GM12878 (cell line): Measurements from ENCODE around the gene MTR. TPM values are rescaled to one million over a fixed set of nuclear protein-coding genes. Genes with fewer than 3 reads are reported as not detected.

ENCODE experiments used
- ATAC-seq: fragments of 200-7000 bp; cut with Tn5 transposase; 3 replicates; pipeline ENCODE4 v1.9.1; 2020; ENCODE audit warnings: mild to moderate bottlenecking, moderate library complexity
- BruUV-seq: library from RNA; stranded (reverse); fragments of 400-500 nt; replicated peaks from 2 replicates; lab custom pipeline; 2021; lab: Mats Ljungman, UMichigan
- CTCF ChIA-PET: fragments of 300-600 bp; sonication (Branson Sonifier 250); formaldehyde crosslinking; extraction: SDS; loops from one replicate; lab custom pipeline; 2021; ENCODE audit warnings: inconsistent platforms; lab: Yijun Ruan, JAX
- POLR2A ChIA-PET: fragments of 350-600 bp; formaldehyde crosslinking; extraction: SDS; loops from one replicate; lab custom pipeline; 2021; ENCODE audit warnings: inconsistent platforms; lab: Charles Lee
- RAD21 ChIA-PET: fragments of 300-600 bp; sonication (Branson Sonifier 250); formaldehyde crosslinking; loops from one replicate; lab custom pipeline; 2023; ENCODE audit warnings: antibody characterized with exemption; ENCODE audit not compliant: unreplicated experiment; lab: Charles Lee
- SMC1A ChIA-PET: fragments of 300-600 bp; sonication (Branson Sonifier 250); formaldehyde crosslinking; loops from one replicate; lab custom pipeline; 2023; ENCODE audit not compliant: unreplicated experiment, uncharacterized antibody; lab: Charles Lee
- DNase-seq: peaks from one replicate; pipeline ENCODE4 v3.0.0-alpha.2; 2011; ENCODE audit warnings: low read depth, low spot score
- FAIRE-seq: peaks from 3 replicates; lab custom pipeline; 2011; peaks lifted over from hg19 to GRCh38; lab: Jason Lieb, UNC
- H2AFZ ChIP-seq: 2 replicates; pipeline ENCODE4 v1.6.0; 2011; ENCODE audit warnings: low read depth, low read length, control low read depth; ENCODE audit not compliant: control insufficient read depth
- H3K27ac ChIP-seq: 2 replicates; pipeline ENCODE4 v1.5.1; 2011; ENCODE audit warnings: control low read depth; ENCODE audit not compliant: control insufficient read depth, insufficient read depth
- H3K27me3 ChIP-seq, 2 experiments: replicated peaks in 1 of 2; 2 replicates each; pipeline versions ENCODE4 v1.6.0 to v1.6.1; 2011; ENCODE audit warnings: low read length in 1 of 2; ENCODE audit not compliant: control insufficient read depth in 2 of 2, insufficient read depth in 2 of 2
- H3K36me3 ChIP-seq, 2 experiments: 2 replicates each; pipeline ENCODE4 v1.5.1; 2011; ENCODE audit warnings: low read length in 1 of 2; ENCODE audit not compliant: control insufficient read depth in 2 of 2, insufficient read depth in 2 of 2
- H3K4me1 ChIP-seq: 2 replicates; pipeline ENCODE4 v1.6.1; 2011; ENCODE audit warnings: mild to moderate bottlenecking, low read length, moderate library complexity, mixed read lengths; ENCODE audit not compliant: control insufficient read depth, insufficient read depth
- H3K4me2 ChIP-seq: 2 replicates; pipeline ENCODE4 v1.6.0; 2011; ENCODE audit warnings: control low read depth; ENCODE audit not compliant: control insufficient read depth, insufficient read depth
- H3K4me3 ChIP-seq: fragments of 200-600 bp; sonication (generic); 2 replicates; pipeline ENCODE4 v1.5.1; 2016
- H3K79me2 ChIP-seq: 2 replicates; pipeline ENCODE4 v1.6.0; 2011; ENCODE audit warnings: low read length; ENCODE audit not compliant: control insufficient read depth, insufficient read depth
- H3K9ac ChIP-seq: 2 replicates; pipeline ENCODE4 v1.8.0; 2011; ENCODE audit warnings: low read length, control low read depth, mixed read lengths; ENCODE audit not compliant: control insufficient read depth, insufficient read depth
- H3K9me3 ChIP-seq: replicated peaks from 3 replicates; pipeline ENCODE4 v1.5.1; 2011; ENCODE audit warnings: mild to moderate bottlenecking, low read length; ENCODE audit not compliant: control insufficient read depth, insufficient read depth
- H4K20me1 ChIP-seq: 2 replicates; pipeline ENCODE4 v1.6.0; 2011; ENCODE audit not compliant: control insufficient read depth, insufficient read depth
- BRCA1 ChIP-seq: IDR thresholded peaks from 2 replicates; pipeline ENCODE4 v1.6.1; 2011; ENCODE audit warnings: low read depth, low read length, improper control_type of control experiment
- CBX5 ChIP-seq: sonication (generic); IDR thresholded peaks from 2 replicates; pipeline ENCODE4 v1.6.1; 2016; ENCODE audit warnings: low read depth, moderate library complexity, mild to moderate bottlenecking, inconsistent platforms
- EGR1 ChIP-seq, 2 experiments: IDR thresholded peaks; 1 replicate in 1 of 2; 2 replicates in 1 of 2; pipeline ENCODE4 v1.6.1; 2011 to 2012; ENCODE audit warnings: low read depth in 2 of 2, low read length in 2 of 2, borderline replicate concordance in 1 of 2, mild to moderate bottlenecking in 1 of 2, moderate library complexity in 1 of 2
- JUND ChIP-seq: IDR thresholded peaks from 2 replicates; pipeline ENCODE4 v1.6.1; 2012; ENCODE audit warnings: low read depth, mild to moderate bottlenecking, low read length, improper control_type of control experiment, moderate library complexity
- MXI1 ChIP-seq: fragments of 150-350 bp; IDR thresholded peaks from 2 replicates; pipeline ENCODE4 v1.6.1; 2011; ENCODE audit warnings: low read depth, mild to moderate bottlenecking, inconsistent platforms, low read length, improper control_type of control experiment
- POLR2AphosphoS5 ChIP-seq: IDR thresholded peaks from 2 replicates; pipeline ENCODE4 v1.6.1; 2011; ENCODE audit warnings: mild to moderate bottlenecking, low read length, inconsistent platforms
- POU2F2 ChIP-seq: IDR thresholded peaks from 3 replicates; pipeline ENCODE4 v1.6.1; 2011; ENCODE audit warnings: low read depth, mild to moderate bottlenecking, low read length, borderline replicate concordance
- SMC3 ChIP-seq: IDR thresholded peaks from 2 replicates; pipeline ENCODE4 v1.6.1; 2011; ENCODE audit warnings: low read length, improper control_type of control experiment, borderline replicate concordance
- SREBF1 ChIP-seq: IDR thresholded peaks from 2 replicates; pipeline ENCODE4 v1.6.1; 2012; ENCODE audit warnings: mild to moderate bottlenecking, low read length
- SUZ12 ChIP-seq: fragments of 200-600 bp; sonication (generic); IDR thresholded peaks from one replicate; pipeline ENCODE4 v1.6.1; 2018; ENCODE audit warnings: antibody characterized with exemption, mild to moderate bottlenecking; ENCODE audit not compliant: unreplicated experiment
- TAF1 ChIP-seq: IDR thresholded peaks from 2 replicates; pipeline ENCODE4 v1.6.1; 2011; ENCODE audit warnings: mild to moderate bottlenecking, low read depth, low read length, borderline replicate concordance
- TCF3 ChIP-seq: IDR thresholded peaks from 2 replicates; pipeline ENCODE4 v1.6.1; 2012; ENCODE audit warnings: low read depth, mild to moderate bottlenecking, low read length, borderline replicate concordance; ENCODE audit not compliant: insufficient read depth
- ZNF592 ChIP-seq: fragments of 450-650 bp; IDR thresholded peaks from 2 replicates; pipeline ENCODE4 v1.6.1; 2017; ENCODE audit warnings: mild to moderate bottlenecking, moderate library complexity
- WGBS: methylation state at CpG from one replicate; pipeline ENCODE4 v1.1.6; 2016; ENCODE audit warnings: low lambda C conversion rate; ENCODE audit not compliant: insufficient replicate concordance, insufficient coverage; ENCODE audit errors: missing lambda C conversion rate; 5-methylcytosine and 5-hydroxymethylcytosine counted together
- in situ Hi-C: fragments of 300-500 bp; cut with MboI; formaldehyde crosslinking; loops from 9 replicates; pipeline ENCODE4 v1.14.3; 2018; ENCODE audit warnings: mixed read lengths
- intact Hi-C: fragments of 100-400 bp; cut with micrococcal nuclease; formaldehyde crosslinking; loops from one replicate; pipeline ENCODE4 v1.14.2; 2022; ENCODE audit not compliant: unreplicated experiment
- polyA plus RNA-seq, 11 experiments: library from polyadenylated mRNA; depleted of rRNA in 4 of 11; unstranded in 6 of 11; stranded (reverse) in 5 of 11; fragments of >200 nt; fragmentation: Nextera tagmentation in 4 of 11; fragmentation: Illumina TruSeq in 1 of 11; extraction: Ambion mirVana in 4 of 11; extraction: Trizol in 1 of 11; gene quantifications; 1 replicate in 1 of 11; 2 replicates in 10 of 11; pipeline versions ENCODE4 v1.2.1 to v1.2.3, GENCODE V29; 2011 to 2016; ENCODE audit warnings: inconsistent platforms in 2 of 11, missing spikeins in 2 of 11, low read depth in 1 of 11
- total RNA-seq, 4 experiments: library from RNA; depleted of rRNA in 3 of 4; stranded (reverse); fragments of >200 nt in 3 of 4; fragmentation: Illumina TruSeq in 1 of 4; extraction: Trizol in 1 of 4; gene quantifications; 2 replicates each; pipeline versions ENCODE4 v1.2.1 to v1.2.3, GENCODE V29; 2013 to 2021
- TF ChIP-seq, protein P1 (sequence below): IDR thresholded peaks from 2 replicates; pipeline ENCODE4 v1.6.1; 2011; ENCODE audit warnings: borderline replicate concordance, low read depth, mild to moderate bottlenecking, moderate library complexity, mixed read lengths, low read length; ENCODE audit not compliant: insufficient read depth; ENCODE audit errors: extremely low read length
- TF ChIP-seq, protein P2 (sequence below): fragments of 450-650 bp; IDR thresholded peaks from 2 replicates; pipeline ENCODE4 v1.6.1; 2017; ENCODE audit warnings: antibody characterized with exemption, mild to moderate bottlenecking, moderate library complexity
- TF ChIP-seq, protein P3 (sequence below): IDR thresholded peaks from 2 replicates; pipeline ENCODE4 v1.6.1; 2012; ENCODE audit warnings: low read length, inconsistent platforms

MTR gene
- total and polyA plus RNA-seq, 10 of the 15 experiments (the other 5 are each of a cell fraction or from before 2014, with no cell fraction given) = 2.4 to 38.7 (median 16.5) TPM

GRCh38 chr1:236880209-236880608, 85.1 kb downstream of the MTR start:
- FAIRE-seq = no peak
- TF ChIP-seq BRCA1 (no peak), SREBF1 (no peak), JUND (no peak), POLR2AphosphoS5 (no peak), SMC3 (no peak), TAF1 (no peak), CBX5 (no peak), POU2F2 (no peak), SUZ12 (no peak), MXI1 (no peak), EGR1 (IDR thresholded peaks at IDR 0.05; ENCODE audit: borderline replicate concordance in 1 of 2, low read depth in 2 of 2, low read length in 2 of 2) (no peak), TCF3 (no peak), ZNF592 (no peak)
- TF ChIP-seq, protein P1, sequence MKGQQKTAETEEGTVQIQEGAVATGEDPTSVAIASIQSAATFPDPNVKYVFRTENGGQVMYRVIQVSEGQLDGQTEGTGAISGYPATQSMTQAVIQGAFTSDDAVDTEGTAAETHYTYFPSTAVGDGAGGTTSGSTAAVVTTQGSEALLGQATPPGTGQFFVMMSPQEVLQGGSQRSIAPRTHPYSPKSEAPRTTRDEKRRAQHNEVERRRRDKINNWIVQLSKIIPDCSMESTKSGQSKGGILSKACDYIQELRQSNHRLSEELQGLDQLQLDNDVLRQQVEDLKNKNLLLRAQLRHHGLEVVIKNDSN = no peak
- TF ChIP-seq, protein P2, sequence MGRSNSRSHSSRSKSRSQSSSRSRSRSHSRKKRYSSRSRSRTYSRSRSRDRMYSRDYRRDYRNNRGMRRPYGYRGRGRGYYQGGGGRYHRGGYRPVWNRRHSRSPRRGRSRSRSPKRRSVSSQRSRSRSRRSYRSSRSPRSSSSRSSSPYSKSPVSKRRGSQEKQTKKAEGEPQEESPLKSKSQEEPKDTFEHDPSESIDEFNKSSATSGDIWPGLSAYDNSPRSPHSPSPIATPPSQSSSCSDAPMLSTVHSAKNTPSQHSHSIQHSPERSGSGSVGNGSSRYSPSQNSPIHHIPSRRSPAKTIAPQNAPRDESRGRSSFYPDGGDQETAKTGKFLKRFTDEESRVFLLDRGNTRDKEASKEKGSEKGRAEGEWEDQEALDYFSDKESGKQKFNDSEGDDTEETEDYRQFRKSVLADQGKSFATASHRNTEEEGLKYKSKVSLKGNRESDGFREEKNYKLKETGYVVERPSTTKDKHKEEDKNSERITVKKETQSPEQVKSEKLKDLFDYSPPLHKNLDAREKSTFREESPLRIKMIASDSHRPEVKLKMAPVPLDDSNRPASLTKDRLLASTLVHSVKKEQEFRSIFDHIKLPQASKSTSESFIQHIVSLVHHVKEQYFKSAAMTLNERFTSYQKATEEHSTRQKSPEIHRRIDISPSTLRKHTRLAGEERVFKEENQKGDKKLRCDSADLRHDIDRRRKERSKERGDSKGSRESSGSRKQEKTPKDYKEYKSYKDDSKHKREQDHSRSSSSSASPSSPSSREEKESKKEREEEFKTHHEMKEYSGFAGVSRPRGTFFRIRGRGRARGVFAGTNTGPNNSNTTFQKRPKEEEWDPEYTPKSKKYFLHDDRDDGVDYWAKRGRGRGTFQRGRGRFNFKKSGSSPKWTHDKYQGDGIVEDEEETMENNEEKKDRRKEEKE = no peak
- TF ChIP-seq, protein P3, sequence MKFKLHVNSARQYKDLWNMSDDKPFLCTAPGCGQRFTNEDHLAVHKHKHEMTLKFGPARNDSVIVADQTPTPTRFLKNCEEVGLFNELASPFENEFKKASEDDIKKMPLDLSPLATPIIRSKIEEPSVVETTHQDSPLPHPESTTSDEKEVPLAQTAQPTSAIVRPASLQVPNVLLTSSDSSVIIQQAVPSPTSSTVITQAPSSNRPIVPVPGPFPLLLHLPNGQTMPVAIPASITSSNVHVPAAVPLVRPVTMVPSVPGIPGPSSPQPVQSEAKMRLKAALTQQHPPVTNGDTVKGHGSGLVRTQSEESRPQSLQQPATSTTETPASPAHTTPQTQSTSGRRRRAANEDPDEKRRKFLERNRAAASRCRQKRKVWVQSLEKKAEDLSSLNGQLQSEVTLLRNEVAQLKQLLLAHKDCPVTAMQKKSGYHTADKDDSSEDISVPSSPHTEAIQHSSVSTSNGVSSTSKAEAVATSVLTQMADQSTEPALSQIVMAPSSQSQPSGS = no peak

More at GRCh38 chr1:236880209-236880608, 85.1 kb downstream of the MTR start:
- Histone ChIP-seq H4K20me1 (no peaks in the 10 kb centered on the region), H3K4me1 (no peaks in the 10 kb centered on the region), H3K79me2 (no peaks in the 10 kb centered on the region), H3K9ac (no peak overlapping the region), H3K4me3 (no peak overlapping the region), H3K27me3 (no peaks in the 10 kb centered on the region), H2AFZ (no peak overlapping the region), H3K36me3 (peaks cover 1 to 7% of the 10 kb centered on the region in 2 experiments), H3K4me2 (no peak overlapping the region), H3K9me3 (no peaks in the 10 kb centered on the region), H3K27ac (no peak overlapping the region)
- ATAC-seq (no peak), DNase-seq (no peak)
- intact Hi-C loops = no loop called here
- WGBS = 91% methylated on average over 6 of the region's 6 CpGs
- ChIA-PET RAD21 (no interaction called here), CTCF (no interaction called here), POLR2A (no interaction called here), SMC1A (no interaction called here)
- in situ Hi-C loops = no loop called here
- no TSS peak for BruUV-seq
